ENCODE results near the gene CHI3L1.

CHI3L1 gene

DNA sequence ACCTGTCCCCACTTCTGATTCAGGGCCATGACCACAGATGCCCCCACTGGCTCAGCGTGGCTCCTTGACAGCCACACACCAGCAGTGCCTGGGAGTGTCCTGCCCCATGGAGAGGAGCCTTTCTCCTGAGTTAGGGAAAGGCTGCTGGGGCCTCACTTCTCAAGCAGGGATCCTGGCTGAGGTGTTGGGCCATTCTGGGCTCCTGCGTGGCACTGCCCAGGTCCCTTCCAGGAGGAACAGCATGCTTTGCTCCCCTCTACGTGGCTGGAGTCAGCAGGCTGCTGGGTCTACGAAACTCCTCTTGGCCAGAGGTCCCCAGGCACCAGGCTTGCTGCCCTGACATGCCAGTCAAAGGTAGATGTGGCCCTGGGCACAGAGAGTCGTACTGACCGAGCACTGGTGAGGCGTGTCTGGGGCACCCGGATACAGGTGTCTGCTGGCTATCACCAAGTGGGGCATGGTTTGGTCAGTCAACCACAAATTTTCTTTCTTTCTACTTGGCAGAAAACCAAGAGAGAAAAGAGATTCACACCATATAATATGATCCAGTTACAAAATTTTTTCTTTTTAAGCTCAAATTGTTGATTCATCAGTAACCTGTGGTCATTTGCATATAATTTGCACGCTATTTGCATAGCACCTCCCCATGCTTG, 54.8 kb downstream of the CHI3L1 start:
- H3K4me3 ChIP-seq (ENCODE audit: low read length): no peak overlapping the region
- DNase-seq (ENCODE audit: low read depth, low spot score): no peak
- WGBS (ENCODE audit: insufficient coverage, insufficient read length): no CpG with 5 or more reads among the region's 9 CpGs
- H3K27me3 ChIP-seq (ENCODE audit: control insufficient read depth, insufficient read depth, low read length): no peaks in the 10 kb centered on the region; the same call in 1 of the 2 replicates
- no peaks in the 10 kb centered on the region for H3K9me3 ChIP-seq (ENCODE audit: control insufficient read depth, insufficient read depth, low read length)
- no peaks in the 10 kb centered on the region for H3K36me3 ChIP-seq (ENCODE audit: control insufficient read depth, insufficient read depth, low read length)
- peaks cover 9% of the 10 kb centered on the region; the same call in 1 of the 2 replicates for H3K4me1 ChIP-seq (ENCODE audit: control insufficient read depth, insufficient read depth, low read length)
- no peak overlapping the region for H3K27ac ChIP-seq (ENCODE audit: low read length)

DNA sequence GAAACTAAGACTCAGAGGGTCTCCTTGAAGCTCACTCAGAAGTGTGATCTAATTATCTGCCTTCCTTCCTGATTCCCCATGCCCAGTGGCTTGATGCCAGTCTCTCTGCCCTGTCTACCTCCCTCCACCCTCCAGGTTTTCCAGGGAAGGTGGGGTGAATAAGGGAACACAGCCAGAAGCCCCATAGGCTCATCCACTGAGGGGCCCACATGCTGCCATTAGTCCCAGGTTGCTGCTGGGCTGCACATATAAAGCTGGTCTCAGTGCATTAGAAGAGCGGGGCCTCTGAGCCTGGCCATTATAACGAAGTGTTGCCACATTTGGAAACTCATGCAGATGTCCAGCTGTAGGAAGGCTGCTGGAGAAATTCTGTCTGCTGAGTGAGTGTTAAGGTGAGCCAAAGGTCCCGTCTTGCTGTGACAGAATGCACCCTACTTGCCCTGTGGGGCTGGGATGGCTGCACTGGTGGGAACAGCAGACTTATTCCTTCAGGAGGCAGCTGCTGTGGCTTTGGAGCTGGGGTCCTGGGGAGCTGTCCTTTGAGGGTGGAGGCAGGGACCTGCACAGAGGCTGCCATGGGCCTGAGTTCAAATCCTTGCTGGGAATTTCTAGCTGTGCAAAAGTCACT, 56.0 kb downstream of the CHI3L1 start:
- Histone ChIP-seq H3K27me3 (ENCODE audit: control insufficient read depth, insufficient read depth, low read length) (no peaks in the 10 kb centered on the region; the same call in 1 of the 2 replicates), H3K4me3 (ENCODE audit: low read length) (no peak overlapping the region), H3K4me1 (ENCODE audit: control insufficient read depth, insufficient read depth, low read length) (peaks cover 14% of the 10 kb centered on the region; the same call in 1 of the 2 replicates), H3K9me3 (ENCODE audit: control insufficient read depth, insufficient read depth, low read length) (no peaks in the 10 kb centered on the region), H3K36me3 (ENCODE audit: control insufficient read depth, insufficient read depth, low read length) (no peaks in the 10 kb centered on the region), H3K27ac (ENCODE audit: low read length) (no peak overlapping the region)
- no CpG with 5 or more reads among the region's 3 CpGs for WGBS (ENCODE audit: insufficient coverage, insufficient read length)
- DNase-seq (ENCODE audit: low read depth, low spot score): no peak

DNA sequence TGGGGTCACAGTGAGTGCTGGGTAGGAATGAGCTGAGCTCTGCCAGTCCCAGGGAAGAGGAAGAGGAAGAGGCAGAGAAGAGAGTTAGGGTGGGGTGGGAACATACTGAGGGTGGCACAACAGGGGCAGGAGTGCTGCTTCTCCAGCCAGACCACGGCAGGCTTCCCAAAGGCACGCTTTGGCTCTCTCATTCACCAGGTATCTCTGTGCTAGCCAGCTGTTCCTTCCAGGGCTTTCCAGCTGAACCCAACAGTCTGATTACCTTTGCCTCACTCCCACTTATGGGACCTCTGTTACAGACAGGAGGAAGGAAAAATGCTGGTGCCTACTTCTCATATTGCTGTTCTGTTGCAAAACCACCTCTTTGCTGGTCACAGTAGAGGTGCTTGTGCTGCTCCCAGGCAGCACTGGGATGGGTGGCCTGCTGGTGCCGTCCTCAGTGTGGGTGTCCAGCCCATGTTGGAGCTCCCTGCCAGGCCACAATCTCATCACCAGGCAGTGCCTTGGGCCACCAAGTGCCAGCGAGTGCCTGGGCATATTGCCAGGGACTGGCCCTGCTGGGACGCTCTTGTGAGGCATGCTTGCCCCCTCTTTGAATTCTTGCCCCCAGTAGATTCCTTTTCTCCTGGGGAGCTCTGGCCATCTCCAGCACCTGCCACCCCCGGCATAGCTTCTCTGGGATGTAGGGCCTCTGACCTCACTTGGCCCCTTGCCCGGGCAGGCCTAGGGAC, 56.8 kb downstream of the CHI3L1 start:
- DNase-seq (ENCODE audit: low read depth, low spot score): no peak
- Histone ChIP-seq H3K4me1 (ENCODE audit: control insufficient read depth, insufficient read depth, low read length) (peaks cover 14% of the 10 kb centered on the region; the same call in 1 of the 2 replicates), H3K27ac (ENCODE audit: low read length) (no peak overlapping the region), H3K36me3 (ENCODE audit: control insufficient read depth, insufficient read depth, low read length) (no peaks in the 10 kb centered on the region), H3K27me3 (ENCODE audit: control insufficient read depth, insufficient read depth, low read length) (no peaks in the 10 kb centered on the region; the same call in 1 of the 2 replicates), H3K4me3 (ENCODE audit: low read length) (no peak overlapping the region), H3K9me3 (ENCODE audit: control insufficient read depth, insufficient read depth, low read length) (no peaks in the 10 kb centered on the region)
- no CpG with 5 or more reads among the region's 7 CpGs for WGBS (ENCODE audit: insufficient coverage, insufficient read length)

All from iPS DF 6.9 (cell line).